Measurements from ENCODE around the gene IGF2BP1.

Gene IGF2BP1

GRCh38 chr17:48997103-48997826 is at the start of gene IGF2BP1:
Gene IGF2BP1 (plus strand): TSS chr17:48997385. CDS start chr17:48997746, 361 bp downstream.
- DNase-seq (ENCODE audit: low spot score): peak; percentile 69
- TF ChIP-seq CTCF (IDR thresholded peaks at IDR 0.05; ENCODE audit: extremely low read depth, missing control alignments): no peak

- TF ChIP-seq CTCF (IDR thresholded peaks at IDR 0.05; ENCODE audit: extremely low read depth, missing control alignments): no peak
- no peak for DNase-seq (ENCODE audit: low spot score)
Measured at GRCh38 chr17:48951572-48951971, 45.6 kb upstream of the IGF2BP1 start.

- no peak for TF ChIP-seq CTCF (IDR thresholded peaks at IDR 0.05; ENCODE audit: extremely low read depth, missing control alignments)
- DNase-seq (ENCODE audit: low spot score): peak; percentile 38
Measured at GRCh38 chr17:48952904-48953303, 44.3 kb upstream of the IGF2BP1 start.

- TF ChIP-seq CTCF (IDR thresholded peaks at IDR 0.05; ENCODE audit: extremely low read depth, missing control alignments): no peak
- DNase-seq (ENCODE audit: low spot score): no peak
Measured at GRCh38 chr17:48954300-48954755, 42.9 kb upstream of the IGF2BP1 start.

- TF ChIP-seq CTCF (IDR thresholded peaks at IDR 0.05; ENCODE audit: extremely low read depth, missing control alignments): no peak
- no peak for DNase-seq (ENCODE audit: low spot score)
Measured at GRCh38 chr17:48960834-48961515, 36.2 kb upstream of the IGF2BP1 start.

- DNase-seq (ENCODE audit: low spot score): peak; percentile 2
- TF ChIP-seq CTCF (IDR thresholded peaks at IDR 0.05; ENCODE audit: extremely low read depth, missing control alignments): no peak
Measured at GRCh38 chr17:48961516-48962233, 35.5 kb upstream of the IGF2BP1 start.

GRCh38 chr17:48970224-48970623 is 27.0 kb upstream of the IGF2BP1 start:
- no peak for DNase-seq (ENCODE audit: low spot score)
- TF ChIP-seq CTCF (IDR thresholded peaks at IDR 0.05; ENCODE audit: extremely low read depth, missing control alignments): no peak

Measured in GM20000 (cell line).